Astrocyte (in vitro differentiated cells and primary cell): Measurements from ENCODE around the gene ATAD2B. TPM values are rescaled to one million over a fixed set of nuclear protein-coding genes. Genes with fewer than 3 reads are reported as not detected.

Experiments
- DNase-seq: peaks from one replicate; pipeline ENCODE4 v3.0.0-alpha.2; 2010; ENCODE audit warnings: low read depth
- FAIRE-seq: peaks from 2 replicates; lab custom pipeline; 2011; peaks lifted over from hg19 to GRCh38; lab: Jason Lieb, UNC
- H2AFZ ChIP-seq: 2 replicates; pipeline ENCODE4 v1.6.0; 2012; ENCODE audit warnings: low read depth, low read length, inconsistent platforms
- H3K27ac ChIP-seq: 2 replicates; pipeline ENCODE4 v1.5.1; 2011; ENCODE audit warnings: low read depth, low read length, inconsistent platforms
- H3K27me3 ChIP-seq: 2 replicates; pipeline ENCODE4 v1.6.0; 2011; ENCODE audit warnings: low read length, inconsistent platforms; ENCODE audit not compliant: insufficient read depth
- H3K36me3 ChIP-seq: 2 replicates; pipeline ENCODE4 v1.5.1; 2011; ENCODE audit warnings: low read length, inconsistent platforms; ENCODE audit not compliant: insufficient read depth
- H3K4me1 ChIP-seq: 2 replicates; pipeline ENCODE4 v1.5.1; 2011; ENCODE audit warnings: low read length, inconsistent platforms; ENCODE audit not compliant: insufficient read depth
- H3K4me2 ChIP-seq: 2 replicates; pipeline ENCODE4 v1.6.0; 2012; ENCODE audit warnings: low read length, inconsistent platforms
- H3K4me3 ChIP-seq: 2 replicates; pipeline ENCODE4 v1.5.1; 2011; ENCODE audit warnings: low read depth, mild to moderate bottlenecking, low read length, inconsistent platforms; ENCODE audit not compliant: insufficient read depth
- H3K79me2 ChIP-seq: 2 replicates; pipeline ENCODE4 v1.6.0; 2012; ENCODE audit warnings: mild to moderate bottlenecking, low read length, inconsistent platforms; ENCODE audit not compliant: insufficient read depth
- H3K9ac ChIP-seq: 2 replicates; pipeline ENCODE4 v1.6.0; 2012; ENCODE audit warnings: mild to moderate bottlenecking, low read length, inconsistent platforms
- H3K9me3 ChIP-seq: 2 replicates; pipeline ENCODE4 v1.5.1; 2012; ENCODE audit warnings: low read depth, mild to moderate bottlenecking, low read length, inconsistent platforms; ENCODE audit not compliant: insufficient read depth
- H4K20me1 ChIP-seq: 2 replicates; pipeline ENCODE4 v1.6.0; 2012; ENCODE audit warnings: low read length, inconsistent platforms; ENCODE audit not compliant: insufficient read depth
- H3K27ac Mint-ChIP-seq: one replicate; pipeline ENCODE4 v1.8.0; 2021; ENCODE audit warnings: mild to moderate bottlenecking, mixed read lengths; ENCODE audit not compliant: unreplicated experiment
- H3K27me3 Mint-ChIP-seq: one replicate; pipeline ENCODE4 v1.8.0; 2021; ENCODE audit warnings: low read depth, mixed read lengths; ENCODE audit not compliant: unreplicated experiment
- H3K36me3 Mint-ChIP-seq: one replicate; pipeline ENCODE4 v1.8.0; 2021; ENCODE audit warnings: low read depth, mixed read lengths; ENCODE audit not compliant: unreplicated experiment
- H3K4me1 Mint-ChIP-seq: one replicate; pipeline ENCODE4 v1.8.0; 2021; ENCODE audit warnings: low read depth, mixed read lengths; ENCODE audit not compliant: unreplicated experiment
- H3K4me3 Mint-ChIP-seq: one replicate; pipeline ENCODE4 v1.8.0; 2021; ENCODE audit warnings: mild to moderate bottlenecking, moderate library complexity, mixed read lengths; ENCODE audit not compliant: unreplicated experiment
- H3K9me3 Mint-ChIP-seq: one replicate; pipeline ENCODE4 v1.8.0; 2021; ENCODE audit warnings: mild to moderate bottlenecking, mixed read lengths; ENCODE audit not compliant: unreplicated experiment
- EZH2 ChIP-seq: IDR thresholded peaks from 2 replicates; pipeline ENCODE4 v1.6.1; 2012; ENCODE audit warnings: mild to moderate bottlenecking, low read length, inconsistent platforms; ENCODE audit not compliant: insufficient read depth
- total RNA-seq: library from RNA; stranded (reverse); gene quantifications from 2 replicates; pipeline ENCODE4 v1.2.1, GENCODE V29; 2021
- TF ChIP-seq, protein P1 (sequence below): IDR thresholded peaks from 2 replicates; pipeline ENCODE4 v1.5.1; 2011; ENCODE audit warnings: low read depth, mild to moderate bottlenecking, inconsistent platforms, low read length, moderate library complexity; ENCODE audit not compliant: insufficient read depth

Gene ATAD2B
- total RNA-seq, 1 donor from 2014 or later: 12.2 TPM

DNA sequence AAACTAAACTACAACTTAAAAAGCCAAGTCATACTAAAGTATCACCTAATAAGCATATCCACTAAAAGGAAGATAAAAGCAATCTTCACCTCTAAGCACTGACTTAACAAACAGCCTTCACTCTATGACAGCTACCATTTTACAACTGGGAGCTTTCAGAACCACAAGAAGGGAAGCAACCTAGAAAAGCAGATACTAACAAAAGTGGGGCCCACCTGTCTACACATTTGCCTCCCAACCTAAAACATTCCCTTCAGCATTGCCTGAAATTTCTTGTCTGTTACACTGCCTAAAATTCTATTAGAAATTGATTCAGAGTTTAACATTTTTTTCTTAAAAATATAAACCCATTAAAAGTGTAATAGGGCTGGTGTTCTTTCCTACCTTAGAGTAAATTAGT is 172.0 kb downstream of the ATAD2B start:
- TF ChIP-seq, protein P1, sequence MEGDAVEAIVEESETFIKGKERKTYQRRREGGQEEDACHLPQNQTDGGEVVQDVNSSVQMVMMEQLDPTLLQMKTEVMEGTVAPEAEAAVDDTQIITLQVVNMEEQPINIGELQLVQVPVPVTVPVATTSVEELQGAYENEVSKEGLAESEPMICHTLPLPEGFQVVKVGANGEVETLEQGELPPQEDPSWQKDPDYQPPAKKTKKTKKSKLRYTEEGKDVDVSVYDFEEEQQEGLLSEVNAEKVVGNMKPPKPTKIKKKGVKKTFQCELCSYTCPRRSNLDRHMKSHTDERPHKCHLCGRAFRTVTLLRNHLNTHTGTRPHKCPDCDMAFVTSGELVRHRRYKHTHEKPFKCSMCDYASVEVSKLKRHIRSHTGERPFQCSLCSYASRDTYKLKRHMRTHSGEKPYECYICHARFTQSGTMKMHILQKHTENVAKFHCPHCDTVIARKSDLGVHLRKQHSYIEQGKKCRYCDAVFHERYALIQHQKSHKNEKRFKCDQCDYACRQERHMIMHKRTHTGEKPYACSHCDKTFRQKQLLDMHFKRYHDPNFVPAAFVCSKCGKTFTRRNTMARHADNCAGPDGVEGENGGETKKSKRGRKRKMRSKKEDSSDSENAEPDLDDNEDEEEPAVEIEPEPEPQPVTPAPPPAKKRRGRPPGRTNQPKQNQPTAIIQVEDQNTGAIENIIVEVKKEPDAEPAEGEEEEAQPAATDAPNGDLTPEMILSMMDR: no peak
- no peak for TF ChIP-seq EZH2
- no peak overlapping the region for H3K4me2 ChIP-seq
- DNase-seq: no peak
- H3K79me2 ChIP-seq: no peaks in the 10 kb centered on the region
- no peak overlapping the region for H3K9ac ChIP-seq
- Mint-ChIP-seq H3K9me3 (no peaks in the 10 kb centered on the region), H3K36me3 (peaks cover 5% of the 10 kb centered on the region), H3K27me3 (no peaks in the 10 kb centered on the region), H3K4me3 (no peak overlapping the region), H3K4me1 (peaks cover 31% of the 10 kb centered on the region), H3K27ac (no peak overlapping the region)
- no peak overlapping the region for H3K4me3 ChIP-seq
- peaks cover 4% of the 10 kb centered on the region for H3K36me3 ChIP-seq
- H4K20me1 ChIP-seq: no peaks in the 10 kb centered on the region
- H3K4me1 ChIP-seq: peaks cover 10% of the 10 kb centered on the region
- FAIRE-seq: no peak
- no peak overlapping the region for H3K27ac ChIP-seq
- no peaks in the 10 kb centered on the region for H3K27me3 ChIP-seq
- no peaks in the 10 kb centered on the region for H3K9me3 ChIP-seq
- H2AFZ ChIP-seq: no peak overlapping the region

DNA sequence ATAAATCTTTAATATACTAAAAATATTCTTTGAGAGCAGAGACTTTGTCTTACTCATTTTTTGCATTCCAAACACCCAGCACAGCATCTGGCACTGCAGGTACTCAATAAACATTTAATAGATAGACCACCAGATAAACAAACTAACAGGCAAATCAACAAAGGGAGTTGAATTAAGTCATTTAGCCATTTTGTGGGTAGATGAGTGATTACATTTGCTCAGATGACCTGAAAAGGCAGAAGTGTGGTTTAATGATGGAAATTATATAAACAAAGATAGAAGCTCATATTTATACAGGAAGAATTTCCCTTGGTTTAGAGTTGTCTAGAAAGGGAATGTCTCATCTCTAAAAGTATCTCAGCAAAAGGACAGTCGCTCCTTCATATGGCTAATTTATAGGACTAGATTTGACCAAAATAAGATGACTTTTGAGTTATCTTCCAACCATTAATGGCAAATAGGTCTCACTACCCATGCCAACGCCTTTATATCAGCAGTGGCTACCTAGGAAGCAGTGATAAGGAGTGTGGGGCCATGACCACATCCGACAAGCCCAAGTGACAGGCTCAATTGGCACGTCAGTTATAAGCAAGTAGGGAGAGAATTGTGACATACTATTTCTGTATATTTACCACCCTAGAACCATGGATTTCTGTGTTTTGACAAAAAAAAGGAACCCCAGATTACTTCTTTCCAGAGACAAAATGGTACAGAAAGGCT is 173.5 kb downstream of the ATAD2B start:
- no peaks in the 10 kb centered on the region for H3K27me3 ChIP-seq
- H3K9ac ChIP-seq: no peak overlapping the region
- H2AFZ ChIP-seq: no peak overlapping the region
- peaks cover 4% of the 10 kb centered on the region for H3K36me3 ChIP-seq
- peaks cover 10% of the 10 kb centered on the region for H3K4me1 ChIP-seq
- Mint-ChIP-seq H3K9me3 (no peaks in the 10 kb centered on the region), H3K27ac (no peak overlapping the region), H3K36me3 (peaks cover 5% of the 10 kb centered on the region), H3K4me1 (peaks cover 28% of the 10 kb centered on the region), H3K27me3 (no peaks in the 10 kb centered on the region), H3K4me3 (no peak overlapping the region)
- no peaks in the 10 kb centered on the region for H4K20me1 ChIP-seq
- no peaks in the 10 kb centered on the region for H3K79me2 ChIP-seq
- no peak overlapping the region for H3K27ac ChIP-seq
- no peaks in the 10 kb centered on the region for H3K9me3 ChIP-seq
- FAIRE-seq (no peak), DNase-seq (peak; percentile 48)
- TF ChIP-seq, protein P1: no peak
- TF ChIP-seq EZH2: no peak
- H3K4me2 ChIP-seq: no peak overlapping the region
- H3K4me3 ChIP-seq: no peak overlapping the region

DNA sequence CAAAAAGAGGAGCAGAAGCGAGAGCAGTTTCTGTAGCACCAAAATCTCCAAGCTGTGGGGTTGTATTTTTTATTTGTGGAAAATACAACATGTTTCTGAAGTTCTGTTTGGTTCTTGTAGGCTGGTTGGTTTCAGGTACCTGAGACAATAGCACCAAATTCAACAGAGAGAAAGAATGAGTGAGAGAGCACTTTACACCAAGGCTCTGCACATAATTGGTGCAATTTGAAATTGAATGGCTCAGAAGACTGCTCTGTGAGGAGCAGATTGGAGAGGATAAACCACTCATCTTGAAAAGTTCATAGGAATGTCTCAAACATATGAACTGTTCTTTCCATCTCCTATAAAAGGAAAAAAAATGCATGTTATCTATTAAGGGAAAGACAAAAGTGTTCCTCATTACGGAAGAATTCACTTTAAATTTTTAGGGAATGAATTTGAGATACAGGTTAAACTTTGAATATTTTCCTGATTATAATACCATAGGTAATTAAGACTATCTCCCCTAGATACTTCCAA is 175.1 kb downstream of the ATAD2B start:
- Histone ChIP-seq H2AFZ (no peak overlapping the region), H3K4me1 (no peaks in the 10 kb centered on the region), H3K4me2 (no peak overlapping the region), H3K27ac (no peak overlapping the region), H3K36me3 (peaks cover 4% of the 10 kb centered on the region), H3K9ac (no peak overlapping the region), H3K9me3 (no peaks in the 10 kb centered on the region), H4K20me1 (no peaks in the 10 kb centered on the region), H3K79me2 (no peaks in the 10 kb centered on the region), H3K27me3 (no peaks in the 10 kb centered on the region), H3K4me3 (no peak overlapping the region)
- no peak overlapping the region for H3K4me3 Mint-ChIP-seq
- FAIRE-seq (peak; percentile 56), DNase-seq (peak; percentile 47)
- H3K36me3 Mint-ChIP-seq: peaks cover 2% of the 10 kb centered on the region
- peaks cover 13% of the 10 kb centered on the region for H3K4me1 Mint-ChIP-seq
- no peak overlapping the region for H3K27ac Mint-ChIP-seq
- TF ChIP-seq, protein P1: no peak
- TF ChIP-seq EZH2: no peak
- H3K9me3 Mint-ChIP-seq: no peaks in the 10 kb centered on the region
- H3K27me3 Mint-ChIP-seq: no peaks in the 10 kb centered on the region
